Nephron (organoid): ENCODE results near the gene TEX52.

Source experiments
- H3K27ac Mint-ChIP-seq, 3 experiments: 2 replicates each; pipeline ENCODE4 v1.8.0; 2020; ENCODE audit warnings: mixed read lengths in 3 of 3, mild to moderate bottlenecking in 2 of 3, moderate library complexity in 1 of 3
- H3K27me3 Mint-ChIP-seq: 2 replicates; pipeline ENCODE4 v1.8.0; 2021; ENCODE audit warnings: low read depth, mild to moderate bottlenecking, moderate library complexity, mixed read lengths
- H3K36me3 Mint-ChIP-seq: 2 replicates; pipeline ENCODE4 v1.8.0; 2020; ENCODE audit warnings: low read depth, mixed read lengths
- H3K4me1 Mint-ChIP-seq: 2 replicates; pipeline ENCODE4 v1.8.0; 2020; ENCODE audit warnings: mixed read lengths
- H3K4me3 Mint-ChIP-seq, 3 experiments: 2 replicates each; pipeline ENCODE4 v1.8.0; 2020; ENCODE audit warnings: mild to moderate bottlenecking in 3 of 3, mixed read lengths in 3 of 3, moderate library complexity in 2 of 3
- H3K9me3 Mint-ChIP-seq: 2 replicates; pipeline ENCODE4 v1.8.0; 2020; ENCODE audit warnings: mixed read lengths
- TF ChIP-seq, protein P1 (sequence below), 3 experiments: fragments of 200-600 bp; sonication (generic); IDR thresholded peaks; one replicate each; pipeline ENCODE4 v1.5.0; 2021; ENCODE audit warnings: antibody characterized with exemption in 3 of 3; ENCODE audit not compliant: unreplicated experiment in 3 of 3

TEX52 gene

DNA sequence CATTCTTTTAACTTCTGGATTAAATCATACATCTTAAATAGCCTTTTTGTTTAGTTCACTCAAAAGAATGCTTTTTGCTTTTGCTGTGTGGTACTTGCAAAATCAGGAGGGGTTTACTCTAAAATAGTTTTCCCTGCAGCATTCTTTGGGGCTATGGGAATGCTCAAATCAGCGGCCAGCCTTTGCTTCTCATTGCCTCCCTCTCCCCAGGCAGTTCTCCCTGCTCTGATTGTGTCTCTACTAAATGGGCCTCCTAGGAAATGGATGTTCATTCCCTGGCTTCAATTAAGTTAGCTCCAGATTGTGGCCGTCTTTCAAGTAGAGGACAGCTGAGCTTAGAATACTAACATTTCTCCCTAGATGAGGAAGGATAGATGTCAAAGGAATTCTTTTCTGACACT is 38.2 kb upstream of the TEX52 start:
- H3K9me3 Mint-ChIP-seq, result no peaks in the 10 kb centered on the region
- H3K36me3 Mint-ChIP-seq, result no peaks in the 10 kb centered on the region
- TF ChIP-seq, protein P1, sequence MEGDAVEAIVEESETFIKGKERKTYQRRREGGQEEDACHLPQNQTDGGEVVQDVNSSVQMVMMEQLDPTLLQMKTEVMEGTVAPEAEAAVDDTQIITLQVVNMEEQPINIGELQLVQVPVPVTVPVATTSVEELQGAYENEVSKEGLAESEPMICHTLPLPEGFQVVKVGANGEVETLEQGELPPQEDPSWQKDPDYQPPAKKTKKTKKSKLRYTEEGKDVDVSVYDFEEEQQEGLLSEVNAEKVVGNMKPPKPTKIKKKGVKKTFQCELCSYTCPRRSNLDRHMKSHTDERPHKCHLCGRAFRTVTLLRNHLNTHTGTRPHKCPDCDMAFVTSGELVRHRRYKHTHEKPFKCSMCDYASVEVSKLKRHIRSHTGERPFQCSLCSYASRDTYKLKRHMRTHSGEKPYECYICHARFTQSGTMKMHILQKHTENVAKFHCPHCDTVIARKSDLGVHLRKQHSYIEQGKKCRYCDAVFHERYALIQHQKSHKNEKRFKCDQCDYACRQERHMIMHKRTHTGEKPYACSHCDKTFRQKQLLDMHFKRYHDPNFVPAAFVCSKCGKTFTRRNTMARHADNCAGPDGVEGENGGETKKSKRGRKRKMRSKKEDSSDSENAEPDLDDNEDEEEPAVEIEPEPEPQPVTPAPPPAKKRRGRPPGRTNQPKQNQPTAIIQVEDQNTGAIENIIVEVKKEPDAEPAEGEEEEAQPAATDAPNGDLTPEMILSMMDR (IDR thresholded peaks at IDR 0.05; ENCODE audit: unreplicated experiment in 3 of 3), result no peak
- H3K27me3 Mint-ChIP-seq, result no peaks in the 10 kb centered on the region
- peaks cover 40% of the 10 kb centered on the region for H3K4me1 Mint-ChIP-seq
- peak overlapping the region; percentile 20 to 62 (median 50) for H3K27ac Mint-ChIP-seq
- peak overlapping the region in 2 of 3 experiments; percentile 24 to 51 for H3K4me3 Mint-ChIP-seq

DNA sequence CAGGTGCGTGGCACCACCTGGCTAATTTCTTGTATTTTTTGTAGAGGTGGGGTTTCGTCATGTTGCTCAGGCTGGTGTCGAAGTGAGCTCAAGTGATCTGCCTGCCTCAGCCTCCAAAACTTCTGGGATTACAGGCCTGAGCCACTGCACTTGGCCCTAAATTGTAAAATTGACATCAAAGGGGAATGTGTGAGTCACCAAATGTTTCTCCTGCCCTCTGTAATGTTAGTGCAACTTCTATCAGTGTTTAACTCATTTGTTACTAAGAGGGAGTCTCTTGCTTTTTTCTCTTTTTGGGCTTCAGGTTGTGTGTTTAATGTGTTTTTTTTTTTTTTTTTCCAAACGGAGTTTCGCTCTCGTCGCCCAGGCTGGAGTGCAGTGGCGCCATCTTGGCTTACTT is 36.2 kb upstream of the TEX52 start:
- H3K27me3 Mint-ChIP-seq, result no peaks in the 10 kb centered on the region
- H3K36me3 Mint-ChIP-seq, result peaks cover 9% of the 10 kb centered on the region
- H3K27ac Mint-ChIP-seq, result peak overlapping the region; percentile 41 to 58 (median 56)
- H3K9me3 Mint-ChIP-seq, result no peaks in the 10 kb centered on the region
- peak overlapping the region; percentile 72 to 87 (median 83) for H3K4me3 Mint-ChIP-seq
- TF ChIP-seq, protein P1 (IDR thresholded peaks at IDR 0.05; ENCODE audit: unreplicated experiment in 3 of 3), result no peak
- H3K4me1 Mint-ChIP-seq, result peaks cover 47% of the 10 kb centered on the region

DNA sequence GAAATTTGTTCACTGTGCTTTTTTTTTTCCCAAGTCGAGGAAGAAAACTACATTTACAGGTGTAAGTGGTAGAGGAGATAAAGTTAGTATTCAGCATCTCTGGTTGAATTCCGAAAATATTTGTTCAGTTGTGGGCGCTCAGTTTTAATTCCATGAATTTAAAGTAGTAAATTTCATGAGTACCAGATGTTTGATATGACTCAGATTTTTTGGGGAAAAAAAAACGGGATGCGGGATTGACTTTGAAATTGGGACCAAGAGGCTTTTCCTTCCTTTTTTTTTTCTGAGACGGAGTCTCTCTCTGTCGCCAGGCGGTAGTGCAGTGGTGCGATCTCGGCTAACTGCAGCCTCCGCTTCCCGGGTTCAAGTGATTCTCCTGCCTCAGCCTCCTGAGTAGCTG is 35.4 kb upstream of the TEX52 start:
- peak overlapping the region; percentile 92 to 98 (median 96) for H3K4me3 Mint-ChIP-seq
- TF ChIP-seq, protein P1 (IDR thresholded peaks at IDR 0.05; ENCODE audit: unreplicated experiment in 3 of 3), result no peak
- no peaks in the 10 kb centered on the region for H3K9me3 Mint-ChIP-seq
- H3K4me1 Mint-ChIP-seq, result peaks cover 47% of the 10 kb centered on the region
- peak overlapping the region in 2 of 3 experiments; percentile 93 for H3K27ac Mint-ChIP-seq
- peaks cover 16% of the 10 kb centered on the region for H3K36me3 Mint-ChIP-seq
- H3K27me3 Mint-ChIP-seq, result no peaks in the 10 kb centered on the region

DNA sequence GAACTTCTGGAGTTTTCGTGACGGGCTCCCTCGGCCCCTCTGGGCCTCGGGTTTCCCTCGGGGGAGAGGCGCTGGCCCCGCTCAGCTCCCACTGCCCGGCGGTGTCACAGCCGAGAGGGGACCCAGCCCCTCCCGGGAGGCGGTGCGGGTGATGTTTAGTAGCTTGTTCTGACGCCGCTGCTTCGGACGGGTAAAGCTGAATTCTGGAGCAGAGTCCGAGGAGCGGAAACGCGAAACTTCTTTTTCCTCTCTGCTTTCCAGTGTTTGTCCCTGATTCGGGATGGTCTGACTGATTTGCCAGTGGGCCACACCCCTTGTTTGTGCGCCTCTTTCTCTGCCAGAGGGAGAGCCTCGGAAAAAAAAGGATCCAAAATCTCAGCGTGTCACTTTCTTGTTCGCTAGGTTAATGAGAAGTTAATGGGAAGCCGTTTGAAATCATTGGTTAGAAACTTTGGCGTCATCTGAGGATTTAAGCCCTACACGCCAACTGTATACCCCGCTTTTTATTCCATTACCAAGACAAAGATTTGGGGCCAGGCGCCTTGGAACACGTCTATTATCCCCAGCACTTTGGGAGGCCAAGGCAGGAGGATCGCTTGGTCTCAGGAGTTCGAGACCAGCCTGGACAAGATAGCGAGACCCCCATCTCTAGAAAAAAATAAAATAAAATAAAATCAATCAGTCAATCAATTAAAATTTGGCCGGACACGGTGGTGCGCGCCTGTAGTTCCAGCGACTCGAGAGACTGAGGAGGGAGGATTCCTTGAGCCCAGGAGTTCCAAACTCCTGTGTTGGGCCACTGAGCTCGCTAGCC is 34.6 kb upstream of the TEX52 start:
- H3K4me1 Mint-ChIP-seq, result peaks cover 46% of the 10 kb centered on the region
- TF ChIP-seq, protein P1 (IDR thresholded peaks at IDR 0.05; ENCODE audit: unreplicated experiment in 3 of 3), result no peak
- peak overlapping the region; percentile 92 to 98 (median 96) for H3K4me3 Mint-ChIP-seq
- no peaks in the 10 kb centered on the region for H3K27me3 Mint-ChIP-seq
- H3K27ac Mint-ChIP-seq, result peak overlapping the region; percentile 93 to 96 (median 93)
- no peaks in the 10 kb centered on the region for H3K9me3 Mint-ChIP-seq
- peaks cover 16% of the 10 kb centered on the region for H3K36me3 Mint-ChIP-seq

DNA sequence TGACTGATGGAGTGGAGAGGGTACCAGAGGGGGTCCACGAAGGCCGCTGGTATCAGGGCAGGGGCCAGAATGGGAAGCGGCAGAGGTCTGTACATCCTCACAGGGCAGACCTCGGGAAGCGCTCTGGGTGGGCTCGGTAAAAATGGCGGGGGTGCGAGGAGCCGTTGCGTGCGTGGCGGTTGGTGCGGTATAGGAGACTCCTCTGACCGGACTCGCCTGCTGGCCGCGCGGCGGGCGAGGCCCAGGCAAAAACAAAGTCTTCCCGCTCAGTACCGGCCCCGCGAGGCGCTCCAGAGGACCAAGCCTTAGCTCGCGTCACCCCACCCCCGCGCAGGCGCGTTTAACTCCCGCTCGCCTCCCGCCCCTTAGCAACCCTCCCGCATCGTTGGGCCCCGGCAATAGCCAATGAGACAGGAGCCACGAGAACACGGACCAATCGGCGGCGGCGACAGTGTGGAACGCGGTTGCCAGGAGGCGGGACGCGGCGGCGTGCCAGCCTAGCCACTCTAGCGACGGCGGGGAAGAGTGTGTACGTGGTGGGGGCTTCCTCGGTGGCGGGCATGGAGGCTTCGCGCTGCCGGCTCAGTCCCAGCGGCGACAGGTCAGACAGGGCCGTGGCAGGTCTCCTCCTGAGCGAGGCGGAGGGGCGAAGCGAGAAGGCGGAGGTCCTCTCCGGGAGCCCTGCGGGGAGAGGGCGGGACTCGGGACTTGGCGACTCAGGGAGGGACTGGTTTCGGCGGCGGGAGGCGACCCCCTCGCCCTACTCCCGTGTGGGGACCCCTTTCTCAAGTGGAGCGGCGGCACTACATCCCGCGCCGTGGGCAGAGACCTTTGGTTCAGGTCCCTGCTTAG is 33.8 kb upstream of the TEX52 start, which contains the start of gene TULP3:
Gene TULP3, plus strand, starts transcription at position 504 of the 852 bp plus-strand sequence. Its CDS starts 57 bp downstream, at position 561.
- Mint-ChIP-seq H3K4me1 (peaks cover 40% of the 10 kb centered on the region), H3K4me3 (peak within 1 kb of the TSS; percentile 92 to 98 (median 96)), H3K9me3 (no peaks in the 10 kb centered on the region), H3K27me3 (no peaks in the 10 kb centered on the region), H3K36me3 (peaks cover 20% of the 10 kb centered on the region), H3K27ac (peak within 1 kb of the TSS; percentile 93 to 96 (median 93))
- TF ChIP-seq, protein P1 (IDR thresholded peaks at IDR 0.05; ENCODE audit: unreplicated experiment in 3 of 3), result no peak
